Upper lobe of left lung (tissue), 6 donors: ENCODE results near the gene LRRC26. TPM values are rescaled to one million over a fixed set of nuclear protein-coding genes. Genes with fewer than 3 reads are reported as not detected.
A peak's percentile ranks its signal among the peaks of the same experiment; 100 is the strongest.

ENCODE experiments used
- ATAC-seq, 2 donors: fragments of 200-7000 bp; cut with Tn5 transposase; one replicate each; pipeline ENCODE4 v1.9.1; 2022; ENCODE audit warnings: mild to moderate bottlenecking in 2 of 2, moderate library complexity in 2 of 2; ENCODE audit not compliant: low FRiP score in 2 of 2
- DNase-seq, 2 donors: peaks; one replicate each; pipeline ENCODE4 v3.0.0-alpha.2; 2019 to 2020
- H3K27ac ChIP-seq, 4 donors: fragments of 200-600 bp; sonication (generic); one replicate each; pipeline ENCODE4 v1.5.1; 2016 to 2019
- H3K27me3 ChIP-seq, 4 donors: fragments of 200-600 bp; sonication (generic); one replicate each; pipeline ENCODE4 v1.5.1; 2017 to 2019
- H3K36me3 ChIP-seq, 4 donors: fragments of 200-600 bp; sonication (generic); one replicate each; pipeline ENCODE4 v1.5.1; 2016 to 2019
- H3K4me1 ChIP-seq, 4 donors: fragments of 200-600 bp; sonication (generic); one replicate each; pipeline ENCODE4 v1.5.1; 2018 to 2019
- H3K4me3 ChIP-seq, 4 donors: fragments of 200-600 bp; sonication (generic); one replicate each; pipeline ENCODE4 v1.5.1; 2017 to 2019; ENCODE audit warnings: mild to moderate bottlenecking in 2 of 4, moderate library complexity in 1 of 4
- H3K9me3 ChIP-seq, 4 donors: fragments of 200-600 bp; sonication (generic); one replicate each; pipeline ENCODE4 v1.5.1; 2018 to 2019
- CTCF ChIP-seq, 6 experiments: fragments of 450-650 bp in 4 of 6; fragments of 200-600 bp in 2 of 6; sonication (generic) in 2 of 6; IDR thresholded peaks; one replicate each; pipeline ENCODE4 v1.5.1; 2016 to 2019; ENCODE audit warnings: antibody characterized with exemption in 6 of 6
- EP300 ChIP-seq, 4 donors: sonication (generic); formaldehyde crosslinking; IDR thresholded peaks; one replicate each; pipeline ENCODE4 v1.5.1; 2017; ENCODE audit warnings: antibody characterized with exemption in 4 of 4, control low read depth in 2 of 4
- POLR2A ChIP-seq, 4 donors: fragments of 450-650 bp; IDR thresholded peaks; one replicate each; pipeline ENCODE4 v1.5.1; 2016 to 2017; ENCODE audit warnings: antibody characterized with exemption in 4 of 4, mild to moderate bottlenecking in 2 of 4
- POLR2AphosphoS5 ChIP-seq, 2 donors: sonication (generic); formaldehyde crosslinking; IDR thresholded peaks; one replicate each; pipeline ENCODE4 v1.5.1; 2017; ENCODE audit warnings: antibody characterized with exemption in 2 of 2
- WGBS, 2 donors: methylation state at CpG; one replicate each; pipeline ENCODE4 v1.1.5; 2017 to 2018; 5-methylcytosine and 5-hydroxymethylcytosine counted together
- total RNA-seq, 6 donors: library from RNA; depleted of rRNA in 4 of 6; stranded (reverse); fragments of >200 nt in 4 of 6; gene quantifications; one replicate each; pipeline versions ENCODE4 v1.1.0 to v1.2.1, GENCODE V29; 2016 to 2021
- donor health status: DM: no; HTN: no; CAD: no; lungs with moderate emphysema.
- donor health status: DM: no; HTN: yes; CAD: no; lungs with severe emphysema.

The LRRC26 gene
- total RNA-seq, 6 donors from 2014 or later: 0.46 to 6.3 (median 1.7) TPM; not detected in 2

DNA sequence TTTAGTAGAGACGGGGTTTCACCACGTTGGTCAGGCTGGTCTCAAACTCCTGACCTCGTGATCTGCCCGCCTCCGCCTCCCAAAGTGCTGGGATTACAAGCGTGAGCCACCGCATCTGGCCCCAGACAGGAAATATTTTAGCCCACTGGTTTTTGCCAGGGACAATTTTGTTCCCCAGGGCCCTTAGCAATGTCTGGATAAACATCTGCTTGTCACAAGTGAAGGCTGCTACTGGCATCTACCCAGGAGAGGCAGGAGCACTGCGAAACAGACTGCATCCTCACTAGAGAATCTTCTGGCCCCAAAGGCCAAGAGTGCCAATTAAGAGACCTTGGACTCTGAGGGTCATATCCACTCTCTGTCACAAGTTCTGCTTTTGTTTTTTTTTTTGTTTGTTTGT lies 33.1 kb upstream of the LRRC26 start:
- no peak for ATAC-seq
- H3K4me1 ChIP-seq: peaks cover 44 to 83% (median 64%) of the 10 kb centered on the region in 4 donors
- WGBS, 2 donors: 69 to 76% methylated on average over 8 of the region's 8 CpGs
- no peak overlapping the region for H3K27ac ChIP-seq
- no peak for DNase-seq
- peaks cover 0 to 5% (median 2%) of the 10 kb centered on the region in 4 donors for H3K36me3 ChIP-seq
- H3K9me3 ChIP-seq: no peaks in the 10 kb centered on the region
- H3K27me3 ChIP-seq: no peaks in the 10 kb centered on the region
- TF ChIP-seq POLR2A (IDR thresholded peaks at IDR 0.05): no peak
- TF ChIP-seq CTCF (IDR thresholded peaks at IDR 0.05): no peak
- no peak for TF ChIP-seq EP300 (IDR thresholded peaks at IDR 0.05)
- TF ChIP-seq POLR2AphosphoS5 (IDR thresholded peaks at IDR 0.05): no peak
- H3K4me3 ChIP-seq: no peak overlapping the region

GRCh38 chr9:137201205-137201868 lies 31.5 kb upstream of the LRRC26 start:
- no peak for DNase-seq
- Histone ChIP-seq H3K4me1 (peaks cover 38 to 86% (median 66%) of the 10 kb centered on the region in 4 donors), H3K27me3 (no peaks in the 10 kb centered on the region), H3K9me3 (no peaks in the 10 kb centered on the region), H3K27ac (peak overlapping the region; percentile 83 to 92 (median 86)), H3K4me3 (peak overlapping the region; percentile 52 to 94 (median 76)), H3K36me3 (peaks cover 0 to 4% (median 0%) of the 10 kb centered on the region in 4 donors)
- TF ChIP-seq EP300 (IDR thresholded peaks at IDR 0.05) (no peak), POLR2A (IDR thresholded peaks at IDR 0.05) (no peak), POLR2AphosphoS5 (IDR thresholded peaks at IDR 0.05) (no peak), CTCF (IDR thresholded peaks at IDR 0.05) (no peak)
- no peak for ATAC-seq
- WGBS, 2 donors: 25 to 33% methylated on average over 9 to 20 of the region's 23 CpGs

DNA sequence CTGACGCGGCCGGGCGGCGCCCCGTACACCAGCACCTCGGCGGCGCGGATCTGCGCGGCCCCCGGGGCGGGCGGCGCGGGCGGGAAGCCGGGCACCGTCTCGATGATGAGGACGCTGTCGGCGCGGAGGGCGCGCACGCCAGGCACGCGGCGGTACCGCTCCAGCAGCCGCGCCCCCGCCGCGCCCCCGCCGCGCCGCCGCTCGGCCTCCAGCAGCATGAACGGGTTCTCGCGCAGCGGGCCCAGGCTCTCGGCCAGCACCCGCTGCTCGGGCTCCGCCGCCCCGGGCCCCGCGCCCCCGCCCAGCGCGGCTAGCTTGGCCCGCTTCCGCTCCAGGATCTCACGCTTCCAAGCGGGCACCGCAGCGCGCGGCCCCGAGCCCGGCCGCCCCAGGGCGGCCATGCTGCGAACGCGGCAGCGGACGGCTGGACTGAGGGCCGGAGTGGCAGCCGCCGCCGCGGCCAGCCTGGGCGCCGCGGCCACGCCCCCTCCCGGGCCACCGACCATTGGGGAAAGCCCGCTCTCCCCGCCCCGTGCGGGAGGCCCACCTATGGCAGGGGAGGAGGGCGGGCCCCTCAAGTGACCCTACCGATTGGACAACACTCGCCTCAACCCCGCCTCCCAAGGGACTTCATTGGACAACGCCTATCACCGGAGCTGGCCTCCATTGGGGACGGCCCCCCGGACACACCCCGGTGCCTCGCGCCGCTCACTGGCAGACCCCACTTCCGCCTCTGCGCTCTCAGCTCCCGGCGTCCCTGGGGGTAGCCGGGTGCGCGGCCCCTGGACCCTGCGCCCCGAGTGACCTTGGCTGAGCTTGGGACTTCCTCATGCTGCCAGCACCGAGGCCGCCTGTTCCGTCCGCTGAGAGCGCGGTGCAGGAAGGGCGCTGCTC lies 30.7 kb upstream of the LRRC26 start, which contains the start of gene TPRN:
Gene TPRN (minus strand): TSS at position 431 of the 894 bp plus-strand sequence. CDS start 30 bp downstream, at position 401.
- Histone ChIP-seq H3K36me3 (peaks cover 0 to 4% (median 0%) of the 10 kb centered on the region in 4 donors), H3K27me3 (no peaks in the 10 kb centered on the region), H3K4me1 (peaks cover 35 to 87% (median 63%) of the 10 kb centered on the region in 4 donors), H3K4me3 (peak within 1 kb of the TSS; percentile 52 to 94 (median 76)), H3K27ac (peak within 1 kb of the TSS; percentile 83 to 92 (median 86)), H3K9me3 (no peaks in the 10 kb centered on the region)
- TF ChIP-seq POLR2AphosphoS5 (IDR thresholded peaks at IDR 0.05) (peak; percentile 84 to 87), POLR2A (IDR thresholded peaks at IDR 0.05) (peak in 3 of 4 donors; percentile 74 to 89 (median 83)), EP300 (IDR thresholded peaks at IDR 0.05) (peak in 1 of 4 donors; percentile 1), CTCF (IDR thresholded peaks at IDR 0.05) (peak in 4 of 6 experiments; percentile 4 to 21 (median 15))
- DNase-seq (peak; percentile 99 to 100), ATAC-seq (peak; percentile 98)
- WGBS, 2 donors: 1% methylated on average over 33 of the region's 118 CpGs; no CpG with 5 or more reads in 1 of the 2 donors

DNA sequence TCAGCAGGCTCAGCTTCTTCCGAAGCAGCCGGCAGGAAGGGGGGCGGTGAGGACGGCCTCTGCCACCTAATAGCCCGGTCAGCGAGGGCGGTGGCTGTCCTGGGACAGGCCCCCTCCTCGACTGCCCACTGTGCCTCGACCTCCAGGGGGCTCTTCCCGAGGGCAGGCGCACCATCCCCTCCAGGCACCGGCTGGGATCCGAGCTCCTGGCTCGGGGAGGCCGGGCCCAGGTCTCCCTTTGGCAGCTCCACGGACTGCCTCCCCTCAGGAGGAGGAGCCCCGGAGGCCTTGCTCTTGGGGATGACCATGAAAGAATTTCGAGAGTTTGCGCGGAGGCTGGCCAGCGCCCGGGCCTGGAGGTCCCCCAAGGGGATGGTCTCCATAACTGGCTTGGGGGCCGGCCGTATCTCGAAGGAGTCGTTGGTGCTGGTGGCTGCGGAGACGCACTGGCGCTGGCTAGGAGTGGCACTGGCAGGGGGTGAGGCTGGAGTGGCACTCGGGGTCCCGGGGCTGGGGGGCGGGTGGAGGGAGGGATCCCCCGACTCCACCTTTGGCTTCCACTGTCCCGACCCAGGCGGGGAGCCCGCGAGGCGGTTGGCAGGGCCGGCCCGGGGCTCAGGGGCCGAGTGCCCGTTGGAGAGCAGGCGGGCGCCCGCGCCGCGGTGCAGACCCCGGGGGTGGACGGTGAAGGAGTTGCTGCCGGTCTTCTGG lies 29.7 kb upstream of the LRRC26 start:
- Histone ChIP-seq H3K4me3 (peak overlapping the region; percentile 25 to 94 (median 76)), H3K27ac (peak overlapping the region in 3 of 4 donors; percentile 74 to 86 (median 84)), H3K4me1 (peaks cover 31 to 90% (median 67%) of the 10 kb centered on the region in 4 donors), H3K9me3 (no peaks in the 10 kb centered on the region), H3K36me3 (peaks cover 0 to 4% (median 0%) of the 10 kb centered on the region in 4 donors), H3K27me3 (no peaks in the 10 kb centered on the region)
- peak in 1 of 2 donors; percentile 90 for DNase-seq
- TF ChIP-seq EP300 (IDR thresholded peaks at IDR 0.05): no peak
- no peak for TF ChIP-seq POLR2A (IDR thresholded peaks at IDR 0.05)
- TF ChIP-seq POLR2AphosphoS5 (IDR thresholded peaks at IDR 0.05): no peak
- no peak for TF ChIP-seq CTCF (IDR thresholded peaks at IDR 0.05)
- no peak for ATAC-seq
- WGBS, 2 donors: 18% methylated on average over 10 to 31 of the region's 51 CpGs
